Neural cell (in vitro differentiated cells): ENCODE measurements around the gene PTPN5. TPM values are rescaled to one million over a fixed set of nuclear protein-coding genes. Genes with fewer than 3 reads are reported as not detected.

Experiments used
- H2AFZ ChIP-seq: fragments of 200-600, 300-800 bp; sonication (generic), shearing (Covaris generic); 2 replicates; pipeline ENCODE4 v1.6.0; 2014; ENCODE audit warnings: low read depth, mild to moderate bottlenecking, antibody characterized with exemption, low read length, moderate library complexity
- H3F3A ChIP-seq: fragments of 200-600 bp; shearing (Covaris generic); 2 replicates; pipeline ENCODE4 v1.6.1; 2016; ENCODE audit warnings: mild to moderate bottlenecking, moderate library complexity, mixed read lengths, antibody characterized with exemption, low read length; ENCODE audit not compliant: insufficient read depth, poor library complexity, severe bottlenecking
- H3K27ac ChIP-seq: fragments of 200-600, 300-800 bp; sonication (generic), shearing (Covaris generic); 2 replicates; pipeline ENCODE4 v1.5.1; 2014; ENCODE audit warnings: mild to moderate bottlenecking, low read length, moderate library complexity
- H3K27me3 ChIP-seq: fragments of 300-800, 200-600 bp; sonication (generic), shearing (Covaris generic); 2 replicates; pipeline ENCODE4 v1.6.0; 2014; ENCODE audit warnings: mild to moderate bottlenecking, low read depth, low read length, moderate library complexity; ENCODE audit not compliant: insufficient read depth
- H3K36me3 ChIP-seq: fragments of 300-800, 200-600 bp; sonication (generic), shearing (Covaris generic); 2 replicates; pipeline ENCODE4 v1.5.1; 2014; ENCODE audit warnings: mild to moderate bottlenecking, antibody characterized with exemption, low read length, moderate library complexity; ENCODE audit not compliant: insufficient read depth
- H3K4me2 ChIP-seq: fragments of 300-800, 200-600 bp; sonication (generic), shearing (Covaris generic); 2 replicates; pipeline ENCODE4 v1.6.0; 2014; ENCODE audit warnings: mild to moderate bottlenecking, low read length
- H3K4me3 ChIP-seq: fragments of 300-800, 200-600 bp; sonication (generic), shearing (Covaris generic); 2 replicates; pipeline ENCODE4 v1.5.1; 2014; ENCODE audit warnings: mild to moderate bottlenecking, low read length, moderate library complexity
- H3K79me2 ChIP-seq: fragments of 200-600 bp; shearing (Covaris generic); replicated peaks from 2 replicates; pipeline ENCODE4 v1.6.0; 2014; ENCODE audit warnings: mild to moderate bottlenecking, low read length, moderate library complexity; ENCODE audit not compliant: insufficient read depth
- H3K9ac ChIP-seq: fragments of 300-800, 200-600 bp; sonication (generic), shearing (Covaris generic); 2 replicates; pipeline ENCODE4 v1.6.1; 2016; ENCODE audit warnings: mild to moderate bottlenecking, low read length, mixed read lengths
- H3K9me2 ChIP-seq: fragments of 200-600 bp; shearing (Covaris generic); 2 replicates; pipeline ENCODE4 v1.6.1; 2016; ENCODE audit warnings: mild to moderate bottlenecking, low read length, mixed read lengths; ENCODE audit not compliant: insufficient read depth
- H3K9me3 ChIP-seq: fragments of 200-600, 300-800 bp; sonication (generic), shearing (Covaris generic); 2 replicates; pipeline ENCODE4 v1.6.1; 2016; ENCODE audit warnings: mild to moderate bottlenecking, mixed run types, low read length, moderate library complexity, mixed read lengths
- H4K20me1 ChIP-seq: fragments of 200-600 bp; shearing (Covaris generic); 2 replicates; pipeline ENCODE4 v1.6.1; 2016; ENCODE audit warnings: mild to moderate bottlenecking, mixed run types; ENCODE audit not compliant: insufficient read depth
- EP300 ChIP-seq: fragments of 450-650 bp; conservative IDR thresholded peaks from 2 replicates; pipeline ENCODE4 v1.6.1; 2014; ENCODE audit warnings: antibody characterized with exemption, mild to moderate bottlenecking, moderate library complexity; ENCODE audit not compliant: poor library complexity, severe bottlenecking
- EZH2 ChIP-seq: fragments of 200-600, 300-800 bp; shearing (Covaris generic), sonication (generic); IDR thresholded peaks from 2 replicates; pipeline ENCODE4 v1.6.1; 2014; ENCODE audit warnings: antibody characterized with exemption, low read length, borderline replicate concordance, mild to moderate bottlenecking; ENCODE audit not compliant: insufficient read depth, poor library complexity, severe bottlenecking
- MXI1 ChIP-seq: fragments of 450-650 bp; conservative IDR thresholded peaks from 2 replicates; pipeline ENCODE4 v1.6.1; 2014; ENCODE audit warnings: antibody characterized with exemption, mild to moderate bottlenecking; ENCODE audit not compliant: poor library complexity, severe bottlenecking
- POLR2AphosphoS5 ChIP-seq: IDR thresholded peaks from 2 replicates; pipeline ENCODE4 v1.6.1; 2012
- RAD21 ChIP-seq: fragments of 450-650 bp; conservative IDR thresholded peaks from 2 replicates; pipeline ENCODE4 v1.6.1; 2014; ENCODE audit warnings: antibody characterized with exemption, mild to moderate bottlenecking, moderate library complexity
- SMC3 ChIP-seq: fragments of 450-650 bp; conservative IDR thresholded peaks from 2 replicates; pipeline ENCODE4 v1.6.1; 2014; ENCODE audit warnings: antibody characterized with exemption, mild to moderate bottlenecking, moderate library complexity; ENCODE audit not compliant: poor library complexity
- TAF1 ChIP-seq: IDR thresholded peaks from 2 replicates; pipeline ENCODE4 v1.6.1; 2012; ENCODE audit warnings: low read depth
- polyA plus RNA-seq: library from polyadenylated mRNA; depleted of rRNA; stranded (reverse); fragments of >200 nt; gene quantifications from 2 replicates; pipeline ENCODE4 v1.2.3, GENCODE V29; 2014
- TF ChIP-seq, protein P1 (sequence below): IDR thresholded peaks from 2 replicates; pipeline ENCODE4 v1.6.1; 2012; ENCODE audit warnings: borderline replicate concordance
- TF ChIP-seq, protein P2 (sequence below): fragments of 450-650 bp; IDR thresholded peaks from 2 replicates; pipeline ENCODE4 v1.5.1; 2014; ENCODE audit warnings: antibody characterized with exemption, mild to moderate bottlenecking, moderate library complexity; ENCODE audit not compliant: poor library complexity, severe bottlenecking

Gene PTPN5
- polyA plus RNA-seq, 1 donor from 2014 or later: 122 TPM

DNA sequence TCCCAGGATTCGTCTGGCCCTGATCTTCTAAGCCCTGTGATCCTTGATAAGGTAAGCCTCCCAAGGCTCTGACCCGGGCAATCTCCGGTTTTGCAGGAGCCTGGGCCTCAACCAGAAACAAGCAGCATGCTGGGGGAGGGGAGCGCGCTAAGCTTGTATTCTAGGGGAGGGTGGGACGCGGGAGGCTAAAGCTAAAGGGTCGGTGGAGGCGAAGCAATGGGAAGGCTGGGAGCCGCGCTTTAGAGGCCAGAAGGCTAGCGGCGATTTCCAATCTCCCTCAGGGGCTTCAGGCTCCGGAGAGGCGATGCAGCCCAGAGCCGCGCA, 753 bp downstream of the PTPN5 start:
- no peaks in the 10 kb centered on the region for H4K20me1 ChIP-seq
- H3K27ac ChIP-seq: peak overlapping the region; percentile 79
- peak overlapping the region; percentile 92 for H2AFZ ChIP-seq
- TF ChIP-seq SMC3: no peak
- no peak for TF ChIP-seq TAF1
- TF ChIP-seq, protein P1, sequence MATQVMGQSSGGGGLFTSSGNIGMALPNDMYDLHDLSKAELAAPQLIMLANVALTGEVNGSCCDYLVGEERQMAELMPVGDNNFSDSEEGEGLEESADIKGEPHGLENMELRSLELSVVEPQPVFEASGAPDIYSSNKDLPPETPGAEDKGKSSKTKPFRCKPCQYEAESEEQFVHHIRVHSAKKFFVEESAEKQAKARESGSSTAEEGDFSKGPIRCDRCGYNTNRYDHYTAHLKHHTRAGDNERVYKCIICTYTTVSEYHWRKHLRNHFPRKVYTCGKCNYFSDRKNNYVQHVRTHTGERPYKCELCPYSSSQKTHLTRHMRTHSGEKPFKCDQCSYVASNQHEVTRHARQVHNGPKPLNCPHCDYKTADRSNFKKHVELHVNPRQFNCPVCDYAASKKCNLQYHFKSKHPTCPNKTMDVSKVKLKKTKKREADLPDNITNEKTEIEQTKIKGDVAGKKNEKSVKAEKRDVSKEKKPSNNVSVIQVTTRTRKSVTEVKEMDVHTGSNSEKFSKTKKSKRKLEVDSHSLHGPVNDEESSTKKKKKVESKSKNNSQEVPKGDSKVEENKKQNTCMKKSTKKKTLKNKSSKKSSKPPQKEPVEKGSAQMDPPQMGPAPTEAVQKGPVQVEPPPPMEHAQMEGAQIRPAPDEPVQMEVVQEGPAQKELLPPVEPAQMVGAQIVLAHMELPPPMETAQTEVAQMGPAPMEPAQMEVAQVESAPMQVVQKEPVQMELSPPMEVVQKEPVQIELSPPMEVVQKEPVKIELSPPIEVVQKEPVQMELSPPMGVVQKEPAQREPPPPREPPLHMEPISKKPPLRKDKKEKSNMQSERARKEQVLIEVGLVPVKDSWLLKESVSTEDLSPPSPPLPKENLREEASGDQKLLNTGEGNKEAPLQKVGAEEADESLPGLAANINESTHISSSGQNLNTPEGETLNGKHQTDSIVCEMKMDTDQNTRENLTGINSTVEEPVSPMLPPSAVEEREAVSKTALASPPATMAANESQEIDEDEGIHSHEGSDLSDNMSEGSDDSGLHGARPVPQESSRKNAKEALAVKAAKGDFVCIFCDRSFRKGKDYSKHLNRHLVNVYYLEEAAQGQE: no peak
- no peak for TF ChIP-seq POLR2AphosphoS5
- TF ChIP-seq RAD21: no peak
- no peak for TF ChIP-seq MXI1
- no peak for TF ChIP-seq EP300
- TF ChIP-seq EZH2: no peak
- TF ChIP-seq, protein P2, sequence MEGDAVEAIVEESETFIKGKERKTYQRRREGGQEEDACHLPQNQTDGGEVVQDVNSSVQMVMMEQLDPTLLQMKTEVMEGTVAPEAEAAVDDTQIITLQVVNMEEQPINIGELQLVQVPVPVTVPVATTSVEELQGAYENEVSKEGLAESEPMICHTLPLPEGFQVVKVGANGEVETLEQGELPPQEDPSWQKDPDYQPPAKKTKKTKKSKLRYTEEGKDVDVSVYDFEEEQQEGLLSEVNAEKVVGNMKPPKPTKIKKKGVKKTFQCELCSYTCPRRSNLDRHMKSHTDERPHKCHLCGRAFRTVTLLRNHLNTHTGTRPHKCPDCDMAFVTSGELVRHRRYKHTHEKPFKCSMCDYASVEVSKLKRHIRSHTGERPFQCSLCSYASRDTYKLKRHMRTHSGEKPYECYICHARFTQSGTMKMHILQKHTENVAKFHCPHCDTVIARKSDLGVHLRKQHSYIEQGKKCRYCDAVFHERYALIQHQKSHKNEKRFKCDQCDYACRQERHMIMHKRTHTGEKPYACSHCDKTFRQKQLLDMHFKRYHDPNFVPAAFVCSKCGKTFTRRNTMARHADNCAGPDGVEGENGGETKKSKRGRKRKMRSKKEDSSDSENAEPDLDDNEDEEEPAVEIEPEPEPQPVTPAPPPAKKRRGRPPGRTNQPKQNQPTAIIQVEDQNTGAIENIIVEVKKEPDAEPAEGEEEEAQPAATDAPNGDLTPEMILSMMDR: no peak
- H3K4me3 ChIP-seq: peak overlapping the region; percentile 92
- H3K27me3 ChIP-seq: no peaks in the 10 kb centered on the region
- no peaks in the 10 kb centered on the region for H3K36me3 ChIP-seq
- H3K9ac ChIP-seq: peak overlapping the region; percentile 90
- H3K79me2 ChIP-seq: no peaks in the 10 kb centered on the region
- H3F3A ChIP-seq: no peaks in the 10 kb centered on the region
- H3K9me3 ChIP-seq: no peaks in the 10 kb centered on the region
- H3K9me2 ChIP-seq: no peaks in the 10 kb centered on the region
- peak overlapping the region; percentile 58 for H3K4me2 ChIP-seq

DNA sequence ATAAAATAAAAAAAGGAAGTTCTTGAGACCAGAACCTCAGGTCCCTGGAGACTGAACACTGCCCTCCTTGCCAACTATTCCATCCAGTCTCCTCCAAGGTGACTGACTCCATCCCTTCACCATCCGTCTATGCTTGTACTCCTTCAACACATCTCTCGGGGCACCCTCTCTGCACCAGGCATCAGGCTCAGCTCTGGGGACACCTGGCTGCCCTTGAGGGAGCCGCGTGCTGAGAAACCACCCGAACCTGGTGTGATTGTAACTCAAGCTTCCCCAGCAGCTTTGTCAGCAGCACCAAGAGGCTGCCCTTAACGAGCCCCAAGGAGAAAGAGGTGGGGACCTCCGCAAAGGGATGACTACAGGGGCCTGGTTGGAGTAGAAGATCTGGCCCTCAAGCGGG, 1.7 kb downstream of the PTPN5 start:
- no peak overlapping the region for H2AFZ ChIP-seq

More for the DNA sequence above, 1.7 kb downstream of the PTPN5 start:
- Histone ChIP-seq H3K9me2 (no peaks in the 10 kb centered on the region), H3K36me3 (no peaks in the 10 kb centered on the region), H4K20me1 (no peaks in the 10 kb centered on the region), H3K27me3 (no peaks in the 10 kb centered on the region), H3F3A (no peaks in the 10 kb centered on the region), H3K9me3 (no peaks in the 10 kb centered on the region), H3K27ac (no peak overlapping the region), H3K4me2 (peak overlapping the region; percentile 58), H3K9ac (no peak overlapping the region), H3K4me3 (peak overlapping the region; percentile 92), H3K79me2 (no peaks in the 10 kb centered on the region)
- no peak for TF ChIP-seq POLR2AphosphoS5
- TF ChIP-seq, protein P1: no peak
